HG03457 (cell line): ENCODE data around the gene ADGRG4.
A peak's percentile ranks its signal among the peaks of the same experiment; 100 is the strongest.
"Not testable (repeated sequence)": the region's sequence is repeated elsewhere in the genome, so short reads cannot be mapped to it uniquely, and the experiment has no call there.

Experiments
- ATAC-seq: cut with Tn5 transposase; IDR thresholded peaks from one replicate; pipeline ENCODE4 v1.9.1; 2021; ENCODE audit warnings: moderate number of reproducible peaks; ENCODE audit not compliant: unreplicated experiment

ADGRG4 gene

GRCh38 chrX:136300721-136301120, at the start of gene ADGRG4:
Gene ADGRG4 (plus strand): TSS chrX:136300963. CDS start chrX:136308778, 7,815 bp downstream.
- not testable (repeated sequence) for ATAC-seq

DNA sequence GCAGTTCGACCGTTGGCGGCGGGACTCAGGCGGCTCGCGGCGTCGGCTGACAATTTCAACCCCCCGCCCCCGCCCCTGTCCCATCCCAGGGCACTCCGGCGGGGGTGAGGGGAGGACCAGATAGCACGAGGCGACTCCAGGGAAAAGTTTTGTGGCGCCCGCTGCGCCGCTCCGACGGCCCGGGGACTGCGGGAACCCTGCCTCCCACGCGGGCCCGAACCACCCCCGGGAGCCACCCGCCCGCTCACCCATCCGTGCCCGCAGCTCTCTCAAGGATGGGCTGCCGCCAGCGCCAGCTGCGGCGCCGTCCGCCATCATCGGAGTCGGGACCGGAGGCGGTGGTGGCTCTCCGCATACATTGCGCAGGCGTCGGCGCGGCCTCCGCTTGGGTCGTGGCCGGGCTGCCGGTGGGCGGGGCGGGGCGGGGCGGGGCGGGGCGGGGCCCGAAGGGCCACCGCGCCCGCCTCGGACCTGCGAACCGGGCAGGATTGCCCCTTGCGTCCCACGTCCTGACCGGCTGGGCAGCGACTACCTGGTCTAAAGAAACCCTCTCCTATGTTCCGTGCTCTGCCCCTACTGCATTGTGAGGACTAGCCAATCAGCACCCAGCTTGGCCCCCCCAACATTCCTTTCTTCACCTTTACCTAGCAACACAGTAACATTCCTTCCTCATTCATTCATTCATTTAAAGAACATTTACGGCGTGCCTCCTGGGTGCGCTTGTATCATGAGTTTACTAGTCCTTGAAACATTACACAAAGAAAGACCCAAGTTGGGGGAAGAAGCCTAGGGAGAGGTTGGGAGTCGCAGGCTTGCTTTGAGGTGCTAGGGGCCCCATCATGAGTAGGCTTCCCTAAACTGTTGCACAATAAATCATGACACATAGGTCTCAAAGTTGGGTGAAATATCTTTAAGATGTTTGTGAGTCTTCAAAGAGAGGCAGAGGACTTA, 49.4 kb upstream of the ADGRG4 start, which contains the start of gene MAP7D3:
Gene MAP7D3 (minus strand): TSS at position 360 of the 951 bp plus-strand sequence. CDS start 42 bp downstream, at position 318.
- ATAC-seq, result peak; percentile 83

DNA sequence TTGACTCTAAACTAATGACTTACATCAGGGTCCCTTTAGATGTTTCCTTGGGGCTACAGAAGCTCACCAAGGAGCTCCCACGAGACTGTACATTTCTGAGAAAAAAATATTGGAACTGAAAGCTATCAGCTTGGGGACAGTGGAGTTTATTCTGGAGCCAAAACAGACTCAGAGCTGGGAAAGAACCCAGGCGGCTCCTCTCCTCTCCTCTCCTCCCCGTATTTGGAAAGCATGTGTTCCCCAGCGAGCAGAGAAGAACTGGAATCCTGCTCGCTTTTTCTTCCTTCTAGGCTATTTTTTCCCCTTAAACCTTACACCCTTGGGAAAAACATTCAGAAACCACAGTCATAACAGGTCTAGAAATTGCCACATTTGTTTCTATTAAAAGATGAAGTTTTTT, 45.2 kb upstream of the ADGRG4 start:
- no peak for ATAC-seq

DNA sequence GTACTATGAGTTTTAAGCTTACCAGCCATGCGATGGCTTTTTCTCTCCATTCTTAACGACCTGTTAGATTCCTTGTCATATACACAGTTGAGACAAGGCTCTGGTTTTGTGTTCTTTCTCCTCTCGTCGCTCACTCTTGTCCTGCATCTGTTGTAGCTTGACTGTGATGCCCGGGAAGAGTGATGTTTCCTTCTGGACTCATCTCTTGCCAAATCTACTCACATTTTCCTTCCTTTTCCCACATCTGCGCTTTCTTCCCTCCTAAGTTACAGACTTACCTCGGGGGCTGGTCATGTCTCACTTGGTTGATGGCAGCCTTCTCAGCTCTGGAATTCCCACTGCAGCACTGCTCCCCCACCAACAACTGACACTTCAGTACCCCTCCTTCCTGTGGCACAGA, 44.7 kb upstream of the ADGRG4 start:
- no peak for ATAC-seq

DNA sequence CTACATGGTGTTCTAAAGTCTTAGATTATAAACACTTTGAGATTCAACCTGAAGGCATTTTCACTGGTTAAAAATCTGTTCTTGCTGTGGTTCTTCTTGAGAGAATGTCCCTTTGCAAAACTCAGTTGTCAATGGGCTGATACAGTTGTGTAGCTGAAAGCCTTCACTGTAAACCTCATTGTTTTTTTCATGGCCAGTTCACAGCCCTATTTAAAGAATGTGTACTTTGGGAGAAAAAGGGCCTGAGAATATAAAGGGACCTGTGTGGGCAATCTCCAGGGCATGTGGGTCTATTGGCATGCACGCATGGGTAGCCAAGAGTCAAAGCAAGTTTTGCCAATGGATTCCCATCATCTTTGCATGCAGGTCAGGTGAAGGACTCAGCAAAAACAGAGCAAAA, 41.8 kb upstream of the ADGRG4 start:
- no peak for ATAC-seq

DNA sequence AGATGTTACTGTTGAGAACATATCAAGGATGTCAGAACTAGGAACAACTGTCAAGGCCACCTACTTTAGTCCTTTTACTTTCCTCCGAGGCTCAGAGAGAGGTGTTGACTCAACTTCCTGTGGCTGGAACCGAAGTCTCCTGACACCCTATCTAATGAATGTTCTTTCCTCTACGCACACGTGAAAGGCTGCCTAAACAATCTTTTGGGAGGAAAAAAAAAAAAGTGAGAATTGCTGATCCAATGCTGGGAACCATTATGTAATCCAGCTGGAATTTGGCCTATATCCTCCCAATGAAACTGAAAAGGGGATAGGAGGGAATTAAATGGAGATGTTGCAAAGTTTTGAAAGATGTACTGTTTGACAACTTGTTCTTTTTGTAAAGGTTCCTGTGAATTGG, 41.2 kb upstream of the ADGRG4 start:
- ATAC-seq, result no peak

- ATAC-seq, result no peak
Observed at GRCh38 chrX:136260776-136261175, 40.0 kb upstream of the ADGRG4 start.

DNA sequence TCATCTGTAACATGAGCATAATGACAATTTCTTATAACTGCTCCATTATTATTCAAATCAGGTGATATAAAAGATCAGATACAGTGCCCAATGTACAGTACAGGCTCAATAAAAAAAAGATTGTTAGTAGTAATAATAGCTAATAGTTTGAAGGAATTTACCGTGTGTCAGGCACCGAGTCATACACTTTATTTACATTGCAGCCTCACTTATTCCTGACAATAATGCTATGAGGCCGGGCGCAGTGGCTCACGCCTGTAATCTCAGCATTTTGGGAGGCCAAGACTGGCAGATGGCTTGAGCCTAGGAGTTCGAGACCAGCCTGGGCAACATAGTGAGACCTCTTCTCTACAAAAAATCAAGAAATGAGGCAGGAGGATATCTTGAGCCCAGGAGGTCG, 39.4 kb upstream of the ADGRG4 start:
- no peak for ATAC-seq

DNA sequence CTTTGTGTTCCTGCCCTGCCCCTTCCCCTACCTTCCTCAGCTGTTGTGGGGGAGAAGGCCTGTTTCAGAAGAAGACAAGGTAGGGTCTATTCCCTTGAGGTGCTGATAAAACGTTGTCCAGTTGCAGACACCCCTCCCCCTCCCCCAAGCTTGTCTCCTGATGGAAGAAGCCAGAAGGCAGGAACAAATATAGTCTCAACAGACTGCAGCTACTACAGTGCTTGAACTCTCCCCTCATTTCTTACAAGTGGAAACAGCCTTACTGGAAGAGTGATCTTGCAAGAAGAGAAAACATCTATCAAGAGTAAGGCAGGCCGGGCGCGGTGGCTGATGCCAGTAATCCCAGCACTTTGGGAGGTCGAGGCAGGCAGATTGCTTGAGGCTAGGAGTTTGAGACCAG, 38.5 kb upstream of the ADGRG4 start:
- no peak for ATAC-seq

- no peak for ATAC-seq
Observed at GRCh38 chrX:136262812-136263315, 37.9 kb upstream of the ADGRG4 start.

- ATAC-seq, result no peak
Observed at GRCh38 chrX:136266828-136267227, 33.9 kb upstream of the ADGRG4 start.

DNA sequence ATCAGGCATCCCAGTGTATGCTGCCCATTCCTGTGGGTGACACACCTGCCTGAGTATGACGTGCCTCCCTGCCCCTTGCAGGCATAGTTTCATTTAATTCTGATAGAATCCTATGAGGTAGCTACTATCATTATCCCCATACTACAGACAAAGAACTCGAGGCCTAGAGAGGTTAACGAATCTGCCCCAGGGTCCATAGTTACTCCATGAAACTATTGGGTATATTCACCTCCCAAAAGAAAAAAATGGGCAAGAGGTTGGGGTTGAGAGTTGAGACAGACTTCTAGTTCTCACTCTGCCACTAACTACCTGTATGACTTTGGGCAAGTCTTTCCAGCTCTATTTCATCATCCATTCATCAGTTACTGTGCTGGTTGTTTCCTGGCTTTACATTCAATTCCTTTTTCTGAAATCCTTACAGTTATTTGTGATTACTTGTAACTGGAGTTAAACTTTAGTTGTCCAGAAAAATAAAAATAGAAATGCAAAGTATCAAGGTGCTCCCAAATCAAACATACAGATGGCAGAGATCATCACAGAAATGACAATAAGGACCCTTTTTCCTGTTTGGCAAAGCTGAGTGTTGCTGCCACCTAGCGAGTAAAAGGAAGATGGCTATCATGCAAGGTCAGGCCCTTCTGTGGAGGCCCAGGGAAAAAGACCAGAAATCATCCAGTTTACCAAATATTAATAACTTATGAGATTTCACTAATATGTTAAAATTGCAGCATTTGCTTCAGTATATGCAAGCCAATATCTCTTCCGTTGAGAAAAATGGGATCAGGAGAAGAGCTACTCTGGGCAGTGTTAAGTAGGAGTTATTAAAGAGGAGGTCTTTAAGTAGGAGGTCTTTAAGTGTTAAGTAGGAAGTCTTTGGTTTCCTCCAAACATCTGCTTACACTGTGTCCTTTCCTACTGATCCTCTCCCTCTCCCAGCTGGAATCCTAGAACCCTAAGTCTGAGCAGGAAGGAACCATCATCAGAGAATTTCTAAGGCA, 32.4 kb upstream of the ADGRG4 start:
- ATAC-seq, result no peak

GRCh38 chrX:136269921-136270320, 30.8 kb upstream of the ADGRG4 start:
- no peak for ATAC-seq

DNA sequence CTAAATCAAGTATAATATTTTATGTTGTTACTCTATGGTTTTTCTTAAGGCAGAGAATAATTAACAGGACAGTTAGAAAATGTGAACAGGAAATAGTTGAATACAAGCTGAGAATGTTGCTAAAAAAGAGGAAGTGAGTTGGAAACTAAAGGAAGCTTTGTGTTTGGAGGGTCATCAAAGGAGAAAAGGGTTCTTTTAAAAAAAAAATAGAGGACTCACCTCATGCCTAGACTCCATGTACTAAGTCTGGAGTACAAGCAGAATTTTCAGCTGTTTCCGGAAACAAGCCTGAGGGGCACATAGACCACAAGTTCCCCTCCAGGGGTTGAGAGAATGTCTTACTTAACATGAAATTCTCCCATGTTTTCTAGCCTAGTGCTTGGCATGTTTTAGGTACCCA, 29.5 kb upstream of the ADGRG4 start:
- ATAC-seq, result peak; percentile 74

GRCh38 chrX:136272325-136272724, 28.4 kb upstream of the ADGRG4 start:
- no peak for ATAC-seq

- no peak for ATAC-seq
Observed at GRCh38 chrX:136273986-136274385, 26.8 kb upstream of the ADGRG4 start.

GRCh38 chrX:136275553-136275952, 25.2 kb upstream of the ADGRG4 start:
- ATAC-seq, result no peak

DNA sequence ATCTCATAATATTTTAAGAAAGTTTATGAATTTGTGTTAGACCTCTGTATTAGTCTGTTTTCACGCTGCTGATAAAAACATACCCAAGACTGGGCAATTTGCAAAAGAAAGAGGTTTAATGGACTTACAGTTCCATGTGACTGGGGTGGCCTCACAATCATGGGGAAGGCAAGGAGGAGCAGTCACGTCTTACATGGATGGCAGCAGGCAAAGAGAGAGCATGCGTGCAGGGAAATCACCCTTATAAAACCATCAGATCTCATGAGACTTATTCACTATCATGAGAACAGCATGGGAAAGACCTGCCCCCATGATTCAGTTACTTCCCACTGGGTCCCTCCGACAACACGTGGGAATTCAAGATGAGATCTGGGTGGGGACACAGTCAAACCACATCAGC, 14.4 kb upstream of the ADGRG4 start:
- ATAC-seq, result not testable (repeated sequence)

- no peak for ATAC-seq
Observed at GRCh38 chrX:136291824-136292223, 8.9 kb upstream of the ADGRG4 start.

DNA sequence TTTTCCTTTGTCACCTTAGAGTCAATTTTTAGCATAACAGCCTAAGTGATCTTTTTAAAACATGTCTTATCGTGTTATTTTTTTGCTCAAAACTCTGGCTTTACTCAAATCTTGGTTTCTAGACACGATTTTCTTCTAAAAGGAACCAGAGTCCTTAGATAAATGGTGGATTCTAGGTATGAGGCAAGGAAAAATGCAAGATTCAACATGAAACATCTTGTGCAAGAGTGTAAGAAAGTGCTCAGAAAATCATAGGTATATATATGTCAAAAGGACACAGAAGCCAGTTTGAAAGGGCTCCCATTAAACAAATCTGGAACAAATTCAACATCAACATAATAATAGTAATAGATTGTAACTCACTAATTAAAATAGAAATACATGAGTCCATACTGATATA, 8.1 kb upstream of the ADGRG4 start:
- ATAC-seq, result no peak

- ATAC-seq, result no peak
Observed at GRCh38 chrX:136295380-136295779, 5.4 kb upstream of the ADGRG4 start.
